GM03348 (cell line): Measurements from ENCODE around the gene KCND3.

Experiments used
- DNase-seq: peaks from one replicate; pipeline ENCODE4 v3.0.0; 2012; ENCODE audit warnings: low spot score

KCND3 gene

GRCh38 chr1:111725192-111725591, 264.3 kb downstream of the KCND3 start:
- no peak for DNase-seq

GRCh38 chr1:111723871-111724270, 265.6 kb downstream of the KCND3 start:
- no peak for DNase-seq

- DNase-seq, result no peak
Measured at GRCh38 chr1:111723091-111723806, 266.2 kb downstream of the KCND3 start.

GRCh38 chr1:111720977-111721786, 268.3 kb downstream of the KCND3 start:
- DNase-seq, result no peak
